Trophoblast cell (in vitro differentiated cells and primary cell): ENCODE measurements around the gene MYCL.
A peak's percentile ranks its signal among the peaks of the same experiment; 100 is the strongest.

ENCODE experiments used
- DNase-seq, 2 donors: peaks; one replicate each; pipeline ENCODE4 v3.0.0-alpha.2; 2016
- H2AFZ ChIP-seq: 2 replicates; pipeline ENCODE4 v1.6.1; 2013; ENCODE audit warnings: low read length, moderate library complexity, mild to moderate bottlenecking; ENCODE audit not compliant: insufficient read depth, poor library complexity
- H2AK5ac ChIP-seq: 2 replicates; pipeline ENCODE4 v1.6.1; 2013; ENCODE audit warnings: mild to moderate bottlenecking, low read length
- H2BK120ac ChIP-seq: 2 replicates; pipeline ENCODE4 v1.6.1; 2013; ENCODE audit warnings: low read length, mild to moderate bottlenecking, moderate library complexity; ENCODE audit not compliant: insufficient read depth, poor library complexity
- H2BK12ac ChIP-seq: 2 replicates; pipeline ENCODE4 v1.6.1; 2013; ENCODE audit warnings: mild to moderate bottlenecking, low read length, moderate library complexity
- H2BK5ac ChIP-seq: 2 replicates; pipeline ENCODE4 v1.6.1; 2013; ENCODE audit warnings: low read length, low read depth, moderate library complexity, mild to moderate bottlenecking; ENCODE audit not compliant: poor library complexity
- H3K14ac ChIP-seq: 2 replicates; pipeline ENCODE4 v1.6.1; 2013; ENCODE audit warnings: mild to moderate bottlenecking, low read length
- H3K18ac ChIP-seq: 2 replicates; pipeline ENCODE4 v1.6.1; 2013; ENCODE audit warnings: mild to moderate bottlenecking, low read length
- H3K23ac ChIP-seq: 2 replicates; pipeline ENCODE4 v1.6.1; 2013; ENCODE audit warnings: low read length
- H3K27ac ChIP-seq: 2 replicates; pipeline ENCODE4 v1.5.1; 2013; ENCODE audit warnings: low read depth, mild to moderate bottlenecking, inconsistent platforms, low read length, moderate library complexity
- H3K27me3 ChIP-seq: 2 replicates; pipeline ENCODE4 v1.6.1; 2013; ENCODE audit warnings: inconsistent platforms, mild to moderate bottlenecking, low read length, moderate library complexity; ENCODE audit not compliant: insufficient read depth
- H3K36me3 ChIP-seq, 2 experiments: 1 replicate in 1 of 2; 2 replicates in 1 of 2; pipeline ENCODE4 v1.6.1; 2013; ENCODE audit warnings: low read length in 2 of 2, mild to moderate bottlenecking in 2 of 2, moderate library complexity in 1 of 2; ENCODE audit not compliant: insufficient read depth in 2 of 2, control insufficient read depth in 1 of 2
- H3K4ac ChIP-seq: 2 replicates; pipeline ENCODE4 v1.6.1; 2013; ENCODE audit warnings: low read depth, mild to moderate bottlenecking, low read length, moderate library complexity
- H3K4me1 ChIP-seq, 2 experiments: 1 replicate in 1 of 2; 2 replicates in 1 of 2; pipeline ENCODE4 v1.6.1; 2013; ENCODE audit warnings: low read length in 2 of 2, mild to moderate bottlenecking in 2 of 2, moderate library complexity in 1 of 2; ENCODE audit not compliant: insufficient read depth in 2 of 2, control insufficient read depth in 1 of 2
- H3K4me2 ChIP-seq: 2 replicates; pipeline ENCODE4 v1.6.1; 2013; ENCODE audit warnings: inconsistent platforms, mild to moderate bottlenecking, low read length, moderate library complexity
- H3K4me3 ChIP-seq: 2 replicates; pipeline ENCODE4 v1.5.1; 2013; ENCODE audit warnings: mild to moderate bottlenecking, low read depth, low read length, inconsistent platforms
- H3K79me1 ChIP-seq: one replicate; pipeline ENCODE4 v1.6.1; 2013; ENCODE audit warnings: low read length
- H3K79me2 ChIP-seq: 2 replicates; pipeline ENCODE4 v1.6.1; 2013; ENCODE audit warnings: low read length, mild to moderate bottlenecking; ENCODE audit not compliant: control insufficient read depth, insufficient read depth, poor library complexity
- H3K9ac ChIP-seq: 2 replicates; pipeline ENCODE4 v1.6.1; 2013; ENCODE audit warnings: mild to moderate bottlenecking, low read length
- H3K9me3 ChIP-seq: 2 replicates; pipeline ENCODE4 v1.6.1; 2013; ENCODE audit warnings: low read depth, mild to moderate bottlenecking, control low read depth, inconsistent platforms, low read length; ENCODE audit not compliant: insufficient read depth
- H4K12ac ChIP-seq: 2 replicates; pipeline ENCODE4 v1.6.1; 2013; ENCODE audit warnings: low read depth, mild to moderate bottlenecking, low read length, moderate library complexity
- H4K8ac ChIP-seq: 2 replicates; pipeline ENCODE4 v1.6.1; 2013; ENCODE audit warnings: low read depth, mild to moderate bottlenecking, low read length, moderate library complexity
- H4K91ac ChIP-seq: one replicate; pipeline ENCODE4 v1.6.1; 2013; ENCODE audit warnings: low read depth, mild to moderate bottlenecking, low read length, moderate library complexity
- WGBS: extraction: QIAGEN DNeasy Blood & Tissue Kit; methylation state at CpG from one replicate; pipeline ENCODE4 v1.1.7; 2013; ENCODE audit warnings: missing lambda C conversion rate; ENCODE audit not compliant: insufficient read length, insufficient coverage; ENCODE audit errors: extremely low coverage; 5-methylcytosine and 5-hydroxymethylcytosine counted together

MYCL gene

DNA sequence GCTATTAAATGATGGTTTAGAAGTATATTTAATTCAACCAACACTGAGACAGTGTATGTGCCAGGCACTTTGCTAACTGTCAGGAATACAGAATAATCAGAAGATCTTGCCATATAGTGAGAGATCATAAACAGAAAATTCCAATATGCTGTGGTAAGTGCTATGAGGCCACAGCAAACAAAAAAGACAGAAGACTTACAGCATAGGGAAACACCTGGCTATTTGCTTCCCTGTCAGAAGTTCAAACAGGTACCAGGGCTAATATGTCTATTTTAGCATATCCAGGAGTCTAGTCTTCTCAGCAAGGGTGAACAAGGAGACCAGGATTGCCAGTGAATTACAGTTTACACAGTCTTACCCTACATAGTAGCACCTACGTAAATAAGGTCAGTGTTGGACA lies 48.8 kb downstream of the MYCL start:
- H3K36me3 ChIP-seq: peaks cover 7 to 8% of the 10 kb centered on the region in 2 experiments
- no peak overlapping the region for H4K91ac ChIP-seq
- WGBS: no CpG with 5 or more reads among the region's 1 CpG
- H3K9me3 ChIP-seq: no peaks in the 10 kb centered on the region
- H2BK12ac ChIP-seq: no peak overlapping the region
- H2AFZ ChIP-seq: no peak overlapping the region
- no peak overlapping the region for H3K4me3 ChIP-seq
- no peak overlapping the region for H3K4me2 ChIP-seq
- H3K27ac ChIP-seq: no peak overlapping the region
- no peak overlapping the region for H3K14ac ChIP-seq
- peak in 1 of 2 donors; percentile 24 for DNase-seq
- no peak overlapping the region for H2AK5ac ChIP-seq
- H3K79me2 ChIP-seq: no peaks in the 10 kb centered on the region
- H2BK120ac ChIP-seq: no peak overlapping the region
- H3K4me1 ChIP-seq: peaks cover 2 to 3% of the 10 kb centered on the region in 2 experiments
- H4K8ac ChIP-seq: no peak overlapping the region
- no peak overlapping the region for H2BK5ac ChIP-seq
- no peaks in the 10 kb centered on the region for H3K79me1 ChIP-seq
- no peak overlapping the region for H3K18ac ChIP-seq
- no peak overlapping the region for H3K23ac ChIP-seq
- no peak overlapping the region for H3K4ac ChIP-seq
- H3K27me3 ChIP-seq: no peaks in the 10 kb centered on the region
- no peak overlapping the region for H4K12ac ChIP-seq
- no peak overlapping the region for H3K9ac ChIP-seq

DNA sequence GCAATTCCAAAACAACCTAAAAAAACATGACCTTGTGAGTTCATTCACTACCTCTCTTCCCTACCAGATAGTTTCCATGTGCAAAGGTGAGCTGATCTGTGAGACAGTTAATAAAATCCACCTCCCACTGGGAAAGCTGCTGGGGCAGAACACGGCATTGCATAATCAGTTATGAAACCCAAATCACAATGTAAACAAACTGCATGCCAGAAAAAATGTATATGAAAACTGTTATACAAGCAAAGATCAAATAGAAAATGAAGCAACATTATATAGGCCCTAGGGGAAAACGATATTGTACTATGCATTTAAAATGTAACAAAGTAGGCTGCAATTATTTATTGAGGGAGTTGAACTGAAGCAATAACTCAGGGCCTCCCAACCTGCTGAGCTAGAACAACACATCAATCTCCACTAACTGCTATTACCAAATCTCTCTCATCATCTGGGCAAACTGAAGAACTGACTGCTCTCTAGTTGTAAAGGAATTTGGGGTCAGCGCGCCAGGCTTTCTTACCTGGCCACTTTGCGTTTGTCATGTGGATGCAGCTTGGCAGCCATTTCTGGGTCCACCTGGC lies 49.4 kb downstream of the MYCL start:
- no peak overlapping the region for H2AFZ ChIP-seq
- no peak overlapping the region for H2BK5ac ChIP-seq
- H3K4me1 ChIP-seq: peaks cover 2 to 3% of the 10 kb centered on the region in 2 experiments
- H3K23ac ChIP-seq: no peak overlapping the region
- H3K18ac ChIP-seq: no peak overlapping the region
- H3K27ac ChIP-seq: no peak overlapping the region
- H2BK12ac ChIP-seq: no peak overlapping the region
- H3K14ac ChIP-seq: no peak overlapping the region
- peaks cover 8 to 11% of the 10 kb centered on the region in 2 experiments for H3K36me3 ChIP-seq
- H4K12ac ChIP-seq: no peak overlapping the region
- DNase-seq: peak in 1 of 2 donors; percentile 86
- no peak overlapping the region for H3K4ac ChIP-seq
- H3K4me2 ChIP-seq: no peak overlapping the region
- H2BK120ac ChIP-seq: no peak overlapping the region
- H3K4me3 ChIP-seq: no peak overlapping the region
- no peaks in the 10 kb centered on the region for H3K9me3 ChIP-seq
- no peaks in the 10 kb centered on the region for H3K79me2 ChIP-seq
- no peak overlapping the region for H2AK5ac ChIP-seq
- WGBS: no CpG with 5 or more reads among the region's 5 CpGs
- no peaks in the 10 kb centered on the region for H3K27me3 ChIP-seq
- H4K8ac ChIP-seq: no peak overlapping the region
- H4K91ac ChIP-seq: no peak overlapping the region
- H3K79me1 ChIP-seq: no peaks in the 10 kb centered on the region
- H3K9ac ChIP-seq: no peak overlapping the region

DNA sequence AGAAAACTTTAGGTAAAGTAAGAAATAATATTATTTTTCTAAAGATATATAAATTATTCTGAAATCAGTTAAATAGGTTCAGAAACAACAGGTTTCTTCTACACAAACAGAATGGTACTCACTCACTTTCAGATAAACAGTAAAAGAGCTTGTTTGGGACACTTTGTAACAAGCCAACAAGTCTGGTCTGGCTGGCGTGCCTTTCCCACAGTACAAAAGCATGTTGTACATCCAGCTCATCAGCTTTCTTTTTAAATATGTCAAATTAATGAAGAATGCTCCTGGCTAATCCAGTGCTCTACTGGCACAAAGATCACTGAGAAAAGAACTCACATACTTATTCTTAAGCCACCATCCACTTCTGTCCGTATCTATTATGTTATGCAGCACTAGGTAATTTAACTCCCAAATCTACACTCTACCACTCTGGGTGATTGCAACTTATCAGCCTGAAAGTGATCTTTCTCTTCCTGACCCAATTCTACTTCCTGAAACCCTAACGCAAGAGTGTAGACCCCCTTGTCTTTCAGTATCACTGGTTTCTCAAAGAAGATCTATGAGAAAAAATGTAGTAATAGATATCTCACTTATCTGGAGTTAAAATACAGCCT lies 51.0 kb downstream of the MYCL start:
- Histone ChIP-seq H3K36me3 (peaks cover 3 to 14% of the 10 kb centered on the region in 2 experiments), H2BK5ac (no peak overlapping the region), H3K4me3 (no peak overlapping the region), H3K9ac (no peak overlapping the region), H3K4me2 (no peak overlapping the region), H4K8ac (no peak overlapping the region), H3K23ac (no peak overlapping the region), H3K27me3 (no peaks in the 10 kb centered on the region), H2BK120ac (no peak overlapping the region), H3K4ac (no peak overlapping the region), H3K14ac (no peak overlapping the region), H3K27ac (no peak overlapping the region), H3K9me3 (no peaks in the 10 kb centered on the region), H3K79me1 (no peaks in the 10 kb centered on the region), H2AK5ac (no peak overlapping the region), H4K12ac (no peak overlapping the region), H2BK12ac (no peak overlapping the region), H2AFZ (no peak overlapping the region), H4K91ac (no peak overlapping the region), H3K4me1 (peaks cover 2 to 3% of the 10 kb centered on the region in 2 experiments), H3K79me2 (no peaks in the 10 kb centered on the region), H3K18ac (no peak overlapping the region)
- peak; percentile 92 to 95 for DNase-seq
- no CpG with 5 or more reads among the region's 3 CpGs for whole genome bisulfite sequencing

DNA sequence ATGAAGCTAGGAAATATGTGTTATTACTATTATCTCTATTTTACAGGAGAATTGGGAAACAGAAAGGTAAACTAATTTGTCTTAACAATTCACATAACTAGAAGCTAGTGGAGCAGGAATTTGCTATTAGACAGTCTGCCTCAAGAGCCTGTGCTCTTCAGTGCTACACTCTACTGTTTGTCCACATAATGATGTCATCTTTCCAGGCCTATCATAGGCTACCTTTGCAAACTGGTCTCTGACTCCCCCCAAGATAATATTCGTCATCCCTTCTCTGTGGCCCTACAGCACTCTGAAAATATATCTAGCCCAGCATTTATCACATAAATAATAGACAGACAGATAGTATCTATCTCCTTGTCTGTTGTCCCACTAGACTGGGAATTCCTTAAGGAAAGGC lies 52.5 kb downstream of the MYCL start:
- Histone ChIP-seq H3K4me2 (no peak overlapping the region), H3K4ac (no peak overlapping the region), H3K79me2 (no peaks in the 10 kb centered on the region), H3K4me1 (peaks cover 2 to 3% of the 10 kb centered on the region in 2 experiments), H3K36me3 (peaks cover 8 to 16% of the 10 kb centered on the region in 2 experiments), H2AFZ (no peak overlapping the region), H2BK120ac (no peak overlapping the region), H2BK12ac (no peak overlapping the region), H2BK5ac (no peak overlapping the region), H3K79me1 (no peaks in the 10 kb centered on the region), H3K14ac (no peak overlapping the region), H4K8ac (no peak overlapping the region), H3K18ac (no peak overlapping the region), H4K91ac (no peak overlapping the region), H3K23ac (no peak overlapping the region), H3K9me3 (no peaks in the 10 kb centered on the region), H3K27me3 (no peaks in the 10 kb centered on the region), H3K9ac (no peak overlapping the region), H2AK5ac (no peak overlapping the region), H4K12ac (no peak overlapping the region), H3K4me3 (no peak overlapping the region), H3K27ac (no peak overlapping the region)
- DNase-seq: peak in 1 of 2 donors; percentile 46
- no CpG with 5 or more reads among the region's 1 CpG for WGBS
